ENCODE results near the gene MLKL. TPM values are rescaled to one million over a fixed set of nuclear protein-coding genes. Genes with fewer than 3 reads are reported as not detected.
A peak's percentile ranks its signal among the peaks of the same experiment; 100 is the strongest.

Gene MLKL
- 10 to 100 TPM; 17.1 to 23.5 TPM for total RNA-seq

DNA sequence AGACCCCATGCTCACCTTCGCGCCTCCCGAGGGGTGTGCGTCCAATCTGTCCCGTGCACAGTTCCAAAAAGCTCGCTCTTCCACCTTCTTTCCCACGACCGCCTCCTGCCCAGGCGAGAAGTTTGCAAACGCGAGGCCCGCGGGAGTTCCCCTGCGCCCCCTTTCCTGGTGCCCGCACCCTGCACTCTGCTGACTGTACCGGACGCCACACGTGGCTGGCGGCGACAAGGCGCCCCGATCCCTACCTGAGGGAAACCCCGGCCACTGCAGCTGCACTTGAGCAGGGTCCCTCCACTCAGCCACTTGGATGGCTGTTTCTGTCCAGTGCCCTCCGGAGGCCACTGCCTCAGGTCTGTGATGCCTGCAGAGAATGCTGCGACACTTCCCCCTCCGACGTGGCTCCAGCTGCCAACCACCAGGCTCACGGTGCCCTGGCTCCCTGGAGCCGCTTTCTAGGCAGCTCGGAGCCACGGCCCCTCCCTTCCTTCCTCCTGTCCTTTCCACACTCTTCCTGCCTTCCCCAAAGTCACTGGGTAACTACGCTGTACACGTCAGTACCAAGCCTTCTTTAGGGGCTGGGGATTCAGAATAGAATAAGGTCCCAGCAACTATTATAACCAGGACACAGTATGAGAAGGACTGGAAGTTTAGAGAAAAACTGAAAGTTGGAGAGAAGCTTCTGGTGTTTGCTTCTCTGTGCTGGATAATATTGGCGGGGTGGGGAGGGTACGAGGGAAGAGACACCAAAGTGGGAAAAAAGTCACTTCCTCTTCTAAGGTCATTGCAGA is at the start of gene MLKL:
Gene MLKL (minus strand): TSS at position 425 of the 788 bp plus-strand sequence. CDS start 5,105 bp downstream, outside the sequence.
- H3K36me3 Mint-ChIP-seq = no peaks in the 10 kb centered on the region
- ATAC-seq (peak; percentile 86), DNase-seq (ENCODE audit: low spot score) (peak; percentile 75)
- no peaks in the 10 kb centered on the region for H3K9me3 Mint-ChIP-seq
- no peaks in the 10 kb centered on the region for H3K27me3 Mint-ChIP-seq
- H3K4me1 Mint-ChIP-seq (ENCODE audit: low read depth in 2 of 2) = peaks cover 40 to 57% of the 10 kb centered on the region in 2 donors
- peak within 1 kb of the TSS; percentile 97 to 100 for H3K27ac Mint-ChIP-seq
- H3K4me3 Mint-ChIP-seq = peak within 1 kb of the TSS; percentile 97

GRCh38 chr16:74749291-74750055 is 48.8 kb upstream of the MLKL start:
- no peak overlapping the region for H3K27ac Mint-ChIP-seq

DNA sequence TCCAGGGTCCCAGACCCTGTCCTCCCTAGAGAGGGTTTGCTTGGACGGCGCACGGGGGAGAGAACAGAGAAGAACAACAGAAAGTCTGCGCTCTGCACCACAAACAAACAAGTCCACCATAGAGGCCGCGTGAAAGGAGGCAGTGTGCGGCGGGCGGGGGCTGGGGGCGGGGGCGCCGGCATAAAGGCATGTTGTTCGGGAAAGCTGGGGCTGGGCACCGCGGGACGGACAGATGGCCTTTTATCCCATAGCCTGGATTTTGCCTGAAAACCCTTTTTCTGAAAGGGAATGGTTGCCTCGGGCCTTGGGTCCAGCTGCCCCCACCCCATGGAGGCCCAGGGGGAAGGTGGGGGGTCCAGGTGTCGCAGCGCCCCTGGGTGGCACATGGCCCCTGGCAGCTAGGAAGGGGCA is 48.0 kb upstream of the MLKL start:
- Mint-ChIP-seq H3K4me3 (no peak overlapping the region), H3K27me3 (peaks cover 5 to 8% of the 10 kb centered on the region in 2 donors), H3K9me3 (no peaks in the 10 kb centered on the region), H3K36me3 (no peaks in the 10 kb centered on the region), H3K27ac (no peak overlapping the region), H3K4me1 (ENCODE audit: low read depth in 2 of 2) (no peaks in the 10 kb centered on the region)
- ATAC-seq (no peak), DNase-seq (ENCODE audit: low spot score) (no peak)

More at GRCh38 chr16:74749291-74750055, 48.8 kb upstream of the MLKL start:
- Mint-ChIP-seq H3K4me1 (ENCODE audit: low read depth in 2 of 2) (no peaks in the 10 kb centered on the region), H3K4me3 (no peak overlapping the region), H3K36me3 (no peaks in the 10 kb centered on the region), H3K9me3 (no peaks in the 10 kb centered on the region), H3K27me3 (peaks cover 5 to 13% of the 10 kb centered on the region in 2 donors)
- no peak for DNase-seq (ENCODE audit: low spot score)
- no peak for ATAC-seq

GRCh38 chr16:74747716-74748615 is 47.3 kb upstream of the MLKL start:
- Mint-ChIP-seq H3K36me3 (no peaks in the 10 kb centered on the region), H3K4me3 (no peak overlapping the region), H3K27me3 (peaks cover 5 to 6% of the 10 kb centered on the region in 2 donors), H3K27ac (no peak overlapping the region), H3K4me1 (ENCODE audit: low read depth in 2 of 2) (no peaks in the 10 kb centered on the region), H3K9me3 (no peaks in the 10 kb centered on the region)
- no peak for ATAC-seq
- DNase-seq (ENCODE audit: low spot score) = no peak

GRCh38 chr16:74745926-74746325 is 45.3 kb upstream of the MLKL start:
- Mint-ChIP-seq H3K27ac (no peak overlapping the region), H3K4me1 (ENCODE audit: low read depth in 2 of 2) (no peaks in the 10 kb centered on the region), H3K9me3 (no peaks in the 10 kb centered on the region), H3K36me3 (no peaks in the 10 kb centered on the region), H3K27me3 (no peaks in the 10 kb centered on the region), H3K4me3 (no peak overlapping the region)
- no peak for DNase-seq (ENCODE audit: low spot score)
- ATAC-seq = no peak

- no peak overlapping the region for H3K27ac Mint-ChIP-seq
- H3K4me3 Mint-ChIP-seq = no peak overlapping the region
- H3K27me3 Mint-ChIP-seq = no peaks in the 10 kb centered on the region
- no peak for DNase-seq (ENCODE audit: low spot score)
- no peaks in the 10 kb centered on the region for H3K36me3 Mint-ChIP-seq
- no peaks in the 10 kb centered on the region for H3K9me3 Mint-ChIP-seq
- no peak for ATAC-seq
- no peaks in the 10 kb centered on the region for H3K4me1 Mint-ChIP-seq (ENCODE audit: low read depth in 2 of 2)
Observed at GRCh38 chr16:74745109-74745615, 44.5 kb upstream of the MLKL start.

- H3K4me3 Mint-ChIP-seq = no peak overlapping the region
- no peaks in the 10 kb centered on the region for H3K4me1 Mint-ChIP-seq (ENCODE audit: low read depth in 2 of 2)
- no peaks in the 10 kb centered on the region for H3K36me3 Mint-ChIP-seq
- H3K27me3 Mint-ChIP-seq = peaks cover 0 to 3% of the 10 kb centered on the region in 2 donors
- ATAC-seq = no peak
- no peak overlapping the region for H3K27ac Mint-ChIP-seq
- H3K9me3 Mint-ChIP-seq = no peaks in the 10 kb centered on the region
- no peak for DNase-seq (ENCODE audit: low spot score)
Observed at GRCh38 chr16:74744566-74744965, 43.9 kb upstream of the MLKL start.

GRCh38 chr16:74743668-74744299 is 43.1 kb upstream of the MLKL start:
- no peaks in the 10 kb centered on the region for H3K9me3 Mint-ChIP-seq
- ATAC-seq = no peak

DNA sequence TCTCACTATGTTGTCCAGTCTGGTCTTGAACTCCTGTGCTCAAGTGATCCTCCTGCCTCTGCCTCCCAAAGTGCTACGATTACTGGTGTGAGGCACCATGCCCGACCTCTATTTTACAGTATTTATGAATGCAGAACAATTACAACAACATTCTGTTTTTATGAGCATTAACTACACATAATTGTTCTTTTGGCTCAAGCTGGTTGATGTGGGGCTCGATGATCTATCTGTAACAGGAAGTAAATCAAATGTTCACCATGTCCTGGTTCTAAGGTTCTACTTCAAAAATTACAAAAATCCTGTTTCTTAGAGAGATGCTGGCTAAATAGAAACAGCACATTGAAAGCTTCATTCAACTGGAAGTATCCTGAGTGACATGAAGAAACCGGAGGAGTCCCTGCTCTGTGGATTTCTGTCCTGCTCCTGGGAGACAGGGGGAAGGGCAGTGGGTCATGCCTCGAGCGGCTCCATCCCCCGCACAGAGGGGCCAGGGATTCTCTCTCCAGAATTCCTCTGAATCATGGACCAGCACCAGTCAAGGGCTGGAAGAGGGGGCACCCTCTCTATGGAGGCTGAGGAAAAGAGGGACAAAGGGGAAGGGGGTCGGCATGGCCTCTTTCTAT is 42.5 kb upstream of the MLKL start:
- no peak overlapping the region for H3K4me3 Mint-ChIP-seq
- no peak for DNase-seq (ENCODE audit: low spot score)
- no peak for ATAC-seq
- H3K27ac Mint-ChIP-seq = no peak overlapping the region
- H3K27me3 Mint-ChIP-seq = peaks cover 0 to 3% of the 10 kb centered on the region in 2 donors
- H3K4me1 Mint-ChIP-seq (ENCODE audit: low read depth in 2 of 2) = no peaks in the 10 kb centered on the region
- no peaks in the 10 kb centered on the region for H3K36me3 Mint-ChIP-seq
- no peaks in the 10 kb centered on the region for H3K9me3 Mint-ChIP-seq

More at GRCh38 chr16:74743668-74744299, 43.1 kb upstream of the MLKL start:
- DNase-seq (ENCODE audit: low spot score) = no peak
- Mint-ChIP-seq H3K4me3 (no peak overlapping the region), H3K4me1 (ENCODE audit: low read depth in 2 of 2) (no peaks in the 10 kb centered on the region), H3K27me3 (peaks cover 0 to 3% of the 10 kb centered on the region in 2 donors), H3K27ac (no peak overlapping the region), H3K36me3 (no peaks in the 10 kb centered on the region)

- H3K27ac Mint-ChIP-seq = no peak overlapping the region
- no peaks in the 10 kb centered on the region for H3K4me1 Mint-ChIP-seq (ENCODE audit: low read depth in 2 of 2)
- peaks cover 0 to 3% of the 10 kb centered on the region in 2 donors for H3K27me3 Mint-ChIP-seq
- no peaks in the 10 kb centered on the region for H3K9me3 Mint-ChIP-seq
- no peak overlapping the region for H3K4me3 Mint-ChIP-seq
- no peak for ATAC-seq
- H3K36me3 Mint-ChIP-seq = no peaks in the 10 kb centered on the region
- no peak for DNase-seq (ENCODE audit: low spot score)
Observed at GRCh38 chr16:74742051-74742481, 41.4 kb upstream of the MLKL start.

- DNase-seq (ENCODE audit: low spot score) (no peak), ATAC-seq (no peak)
- no peak overlapping the region for H3K27ac Mint-ChIP-seq
- peaks cover 0 to 3% of the 10 kb centered on the region in 2 donors for H3K27me3 Mint-ChIP-seq
- no peaks in the 10 kb centered on the region for H3K36me3 Mint-ChIP-seq
- H3K4me1 Mint-ChIP-seq (ENCODE audit: low read depth in 2 of 2) = no peaks in the 10 kb centered on the region
- H3K9me3 Mint-ChIP-seq = no peaks in the 10 kb centered on the region
- no peak overlapping the region for H3K4me3 Mint-ChIP-seq
Observed at GRCh38 chr16:74740795-74741304, 40.2 kb upstream of the MLKL start.

DNA sequence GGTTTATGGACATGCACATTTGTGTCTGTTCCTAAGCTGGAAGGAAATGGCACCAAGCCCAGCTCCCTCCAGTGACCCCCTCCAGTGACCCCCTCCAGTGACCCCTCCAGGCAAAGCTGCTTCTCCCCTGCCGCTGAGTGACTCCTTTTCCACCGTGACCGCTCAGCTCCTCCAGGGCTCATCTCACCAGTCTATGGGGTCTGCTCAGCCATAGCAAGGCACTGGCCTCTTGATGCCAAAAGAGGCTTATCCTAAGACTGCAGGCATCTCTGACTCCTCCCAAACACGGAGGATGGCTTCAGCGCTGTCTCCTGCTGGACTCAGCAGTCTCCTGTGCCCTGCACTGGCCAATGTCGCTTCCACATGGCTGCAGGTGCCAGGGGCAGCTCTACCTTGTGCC is 38.6 kb upstream of the MLKL start:
- no peaks in the 10 kb centered on the region for H3K4me1 Mint-ChIP-seq (ENCODE audit: low read depth in 2 of 2)
- H3K4me3 Mint-ChIP-seq = no peak overlapping the region
- no peaks in the 10 kb centered on the region for H3K9me3 Mint-ChIP-seq
- H3K36me3 Mint-ChIP-seq = no peaks in the 10 kb centered on the region
- H3K27me3 Mint-ChIP-seq = peaks cover 0 to 3% of the 10 kb centered on the region in 2 donors
- no peak overlapping the region for H3K27ac Mint-ChIP-seq
- DNase-seq (ENCODE audit: low spot score) (no peak), ATAC-seq (no peak)

Data from natural killer cell treated with Interleukin-12 subunit alpha and Interleukin-12 subunit beta and Interleukin-15 and Interleukin-18, amount 100 ng/mL, for 72 hours (primary cell).